ENCODE results near the gene ID3. TPM values are rescaled to one million over a fixed set of nuclear protein-coding genes. Genes with fewer than 3 reads are reported as not detected.

The ID3 gene
- total RNA-seq, 1 experiment from 2014 or later: 92.5 TPM

DNA sequence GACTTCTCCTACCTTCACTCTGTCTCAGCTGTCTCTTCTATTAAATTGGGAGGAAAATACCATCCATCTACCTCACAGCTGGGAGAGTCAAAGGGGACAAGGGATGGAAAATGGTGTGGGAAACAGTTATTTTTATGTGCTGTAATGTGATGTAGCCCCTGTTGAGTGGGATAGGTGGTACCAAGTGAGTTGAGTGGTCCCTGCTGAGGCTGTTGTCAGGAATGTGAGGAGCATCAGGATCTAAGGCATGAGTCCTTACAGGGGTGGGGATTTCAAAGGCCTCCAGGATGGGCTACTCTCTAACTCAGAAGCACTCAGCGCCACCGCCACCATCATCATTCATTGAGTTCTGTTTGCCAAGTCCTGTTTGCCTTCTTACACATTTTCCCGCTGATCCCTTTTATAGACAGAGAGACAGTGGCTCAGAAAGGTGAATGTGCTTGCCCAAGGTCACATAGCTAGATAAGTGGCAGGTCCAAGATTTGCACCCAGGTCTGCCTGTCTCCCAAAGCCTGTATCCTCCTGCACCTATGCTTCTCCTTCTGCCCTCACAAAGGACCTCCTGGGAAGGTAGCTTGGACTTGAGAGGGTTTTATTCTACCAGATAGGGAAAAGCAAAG, 4.6 kb upstream of the ID3 start:
- no peaks in the 10 kb centered on the region for H3K9me3 ChIP-seq (ENCODE audit: low read length)
- H3K4me3 ChIP-seq (ENCODE audit: low read length): no peak overlapping the region
- no peak overlapping the region for H2AFZ ChIP-seq (ENCODE audit: low read length)
- H3K79me2 ChIP-seq (ENCODE audit: low read length): peaks cover under 1% of the 10 kb centered on the region; the same call in 1 of the 2 replicates
- intact Hi-C loops (cut with micrococcal nuclease): no loop called here
- H3K36me3 ChIP-seq (ENCODE audit: low read depth, low read length): no peaks in the 10 kb centered on the region
- H3F3A ChIP-seq (ENCODE audit: low read length, unreplicated experiment): no peaks in the 10 kb centered on the region
- no peak overlapping the region for H3K9ac ChIP-seq (ENCODE audit: low read length)
- DNase-seq: no peak
- no peaks in the 10 kb centered on the region for H4K20me1 ChIP-seq (ENCODE audit: low read length)
- ChIA-PET CTCF (no interaction called here), POLR2A (ENCODE audit: unreplicated experiment) (interaction anchor here (0.8 kb wide), 1 partner anchor 9 kb away, joined by 4 read pairs; no protein-coding TSS in a partner anchor)
- ATAC-seq: no peak
- no peaks in the 10 kb centered on the region for H3K9me2 ChIP-seq (replicated peaks; ENCODE audit: low read length)
- H3K27me3 ChIP-seq (ENCODE audit: low read length): no peaks in the 10 kb centered on the region
- peaks cover 25% of the 10 kb centered on the region for H3K4me1 ChIP-seq (ENCODE audit: insufficient read depth, low read length)
- H3K4me2 ChIP-seq (ENCODE audit: low read length): no peak overlapping the region
- no TSS peak for BruUV-seq (replicated peaks)
- TF ChIP-seq, protein P1, sequence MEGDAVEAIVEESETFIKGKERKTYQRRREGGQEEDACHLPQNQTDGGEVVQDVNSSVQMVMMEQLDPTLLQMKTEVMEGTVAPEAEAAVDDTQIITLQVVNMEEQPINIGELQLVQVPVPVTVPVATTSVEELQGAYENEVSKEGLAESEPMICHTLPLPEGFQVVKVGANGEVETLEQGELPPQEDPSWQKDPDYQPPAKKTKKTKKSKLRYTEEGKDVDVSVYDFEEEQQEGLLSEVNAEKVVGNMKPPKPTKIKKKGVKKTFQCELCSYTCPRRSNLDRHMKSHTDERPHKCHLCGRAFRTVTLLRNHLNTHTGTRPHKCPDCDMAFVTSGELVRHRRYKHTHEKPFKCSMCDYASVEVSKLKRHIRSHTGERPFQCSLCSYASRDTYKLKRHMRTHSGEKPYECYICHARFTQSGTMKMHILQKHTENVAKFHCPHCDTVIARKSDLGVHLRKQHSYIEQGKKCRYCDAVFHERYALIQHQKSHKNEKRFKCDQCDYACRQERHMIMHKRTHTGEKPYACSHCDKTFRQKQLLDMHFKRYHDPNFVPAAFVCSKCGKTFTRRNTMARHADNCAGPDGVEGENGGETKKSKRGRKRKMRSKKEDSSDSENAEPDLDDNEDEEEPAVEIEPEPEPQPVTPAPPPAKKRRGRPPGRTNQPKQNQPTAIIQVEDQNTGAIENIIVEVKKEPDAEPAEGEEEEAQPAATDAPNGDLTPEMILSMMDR (conservative IDR thresholded peaks at IDR 0.05; ENCODE audit: low read depth, low read length): no peak
- TF ChIP-seq EZH2phosphoT487 (IDR thresholded peaks at IDR 0.05; ENCODE audit: borderline replicate concordance, low read length): no peak
- no peak for TF ChIP-seq EZH2 (IDR thresholded peaks at IDR 0.05; ENCODE audit: low read length, unreplicated experiment)
- no peak overlapping the region for H3K27ac ChIP-seq (ENCODE audit: low read length)

DNA sequence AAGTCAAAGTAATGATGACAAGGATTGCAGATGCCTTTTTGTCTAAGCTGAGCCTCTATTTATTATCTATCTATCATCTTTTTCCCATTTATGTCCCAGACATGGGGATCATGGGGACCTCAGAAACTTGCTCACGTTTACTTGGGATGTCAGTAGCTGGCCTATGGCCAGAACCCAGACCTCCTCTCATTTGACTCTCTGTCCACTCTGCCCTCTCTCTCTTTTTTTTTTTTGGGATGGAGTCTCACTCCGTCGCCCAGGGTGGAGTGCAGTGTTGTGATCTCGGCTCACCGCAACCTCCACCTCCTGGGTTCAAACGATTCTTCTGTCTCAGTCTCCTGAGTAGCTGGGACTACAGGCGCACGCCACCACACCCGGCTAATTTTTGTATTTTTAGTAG, 3.7 kb upstream of the ID3 start:
- Histone ChIP-seq H4K20me1 (ENCODE audit: low read length) (no peaks in the 10 kb centered on the region), H3K9me3 (ENCODE audit: low read length) (no peaks in the 10 kb centered on the region), H3K27me3 (ENCODE audit: low read length) (no peaks in the 10 kb centered on the region), H3K27ac (ENCODE audit: low read length) (peak overlapping the region; percentile 1; the same call in 1 of the 2 replicates), H3F3A (ENCODE audit: low read length, unreplicated experiment) (no peaks in the 10 kb centered on the region), H3K4me2 (ENCODE audit: low read length) (peak overlapping the region; percentile 68), H2AFZ (ENCODE audit: low read length) (no peak overlapping the region), H3K4me1 (ENCODE audit: insufficient read depth, low read length) (peaks cover 32% of the 10 kb centered on the region), H3K36me3 (ENCODE audit: low read depth, low read length) (no peaks in the 10 kb centered on the region), H3K9me2 (replicated peaks; ENCODE audit: low read length) (no peaks in the 10 kb centered on the region), H3K4me3 (ENCODE audit: low read length) (no peak overlapping the region), H3K9ac (ENCODE audit: low read length) (peak overlapping the region; percentile 23; the same call in 1 of the 2 replicates), H3K79me2 (ENCODE audit: low read length) (peaks cover 7% of the 10 kb centered on the region; the same call in 1 of the 2 replicates)
- DNase-seq: no peak
- intact Hi-C loops (cut with micrococcal nuclease): no loop called here
- no TSS peak for BruUV-seq (replicated peaks)
- ATAC-seq: no peak
- CTCF ChIA-PET: interaction anchor here (0.5 to 0.7 kb wide), 2 partner anchors 8 to 19 kb away, joined by 5 read pairs; no protein-coding TSS in a partner anchor
- TF ChIP-seq EZH2phosphoT487 (IDR thresholded peaks at IDR 0.05; ENCODE audit: borderline replicate concordance, low read length) (no peak), EZH2 (IDR thresholded peaks at IDR 0.05; ENCODE audit: low read length, unreplicated experiment) (no peak)
- TF ChIP-seq, protein P1 (conservative IDR thresholded peaks at IDR 0.05; ENCODE audit: low read depth, low read length): no peak
- POLR2A ChIA-PET (ENCODE audit: unreplicated experiment): no interaction called here
